ENCODE data around the gene TRAF3.

TRAF3 gene

GRCh38 chr14:102939820-102940561 is 162.7 kb downstream of the TRAF3 start:
- no peak for DNase-seq (ENCODE audit: low read depth)

- no peak for DNase-seq (ENCODE audit: low read depth)
Measured at GRCh38 chr14:102940729-102941362, 163.6 kb downstream of the TRAF3 start.

DNA sequence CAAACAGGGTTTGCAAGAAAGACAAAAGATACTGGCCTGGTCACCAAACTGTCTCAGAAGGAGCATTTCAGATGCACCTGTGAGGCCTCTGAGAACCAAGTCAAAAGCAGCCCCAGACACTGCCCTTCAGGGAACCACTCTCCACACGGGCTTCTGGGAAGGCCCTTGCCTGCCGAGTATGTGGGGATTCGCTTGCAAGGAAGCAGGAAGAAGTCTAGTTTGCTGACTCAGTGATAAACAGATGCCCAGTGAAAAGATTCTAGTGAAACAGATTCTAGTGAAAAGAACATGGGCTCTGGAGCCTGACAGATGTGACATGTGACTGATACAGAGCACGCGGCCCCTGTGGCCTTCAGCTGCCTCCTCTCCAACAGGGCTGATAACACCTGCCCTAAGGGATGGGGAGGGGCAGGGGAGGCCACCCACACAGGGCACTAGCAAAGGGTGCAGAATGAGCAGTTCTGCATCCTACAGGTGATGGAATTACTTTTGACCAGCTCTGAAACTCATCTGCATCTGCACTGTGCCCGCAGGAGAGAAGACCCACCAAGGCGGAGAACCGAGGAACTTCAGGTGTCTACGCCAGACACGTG is 164.3 kb downstream of the TRAF3 start:
- no peak for DNase-seq (ENCODE audit: low read depth)

DNA sequence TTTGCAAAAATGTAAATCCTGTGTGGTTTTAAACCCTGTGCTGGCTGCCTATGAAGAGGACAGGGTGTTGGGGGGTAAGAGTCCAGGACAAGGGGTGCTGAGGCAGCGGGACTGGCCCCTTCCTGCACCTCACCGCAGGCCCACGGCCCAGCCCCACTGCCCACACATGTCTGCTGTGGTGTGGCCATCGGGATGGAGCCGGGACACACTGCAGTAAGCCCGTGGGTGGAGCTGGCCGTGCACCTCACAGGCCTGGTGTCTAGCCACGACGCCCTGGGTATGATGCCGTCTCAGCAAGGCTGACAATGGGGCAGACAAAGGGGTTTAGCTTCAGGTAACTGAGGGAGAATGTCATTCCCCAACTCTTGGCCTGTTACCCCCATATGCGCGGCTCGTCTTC is 164.8 kb downstream of the TRAF3 start:
- no peak for DNase-seq (ENCODE audit: low read depth)

DNA sequence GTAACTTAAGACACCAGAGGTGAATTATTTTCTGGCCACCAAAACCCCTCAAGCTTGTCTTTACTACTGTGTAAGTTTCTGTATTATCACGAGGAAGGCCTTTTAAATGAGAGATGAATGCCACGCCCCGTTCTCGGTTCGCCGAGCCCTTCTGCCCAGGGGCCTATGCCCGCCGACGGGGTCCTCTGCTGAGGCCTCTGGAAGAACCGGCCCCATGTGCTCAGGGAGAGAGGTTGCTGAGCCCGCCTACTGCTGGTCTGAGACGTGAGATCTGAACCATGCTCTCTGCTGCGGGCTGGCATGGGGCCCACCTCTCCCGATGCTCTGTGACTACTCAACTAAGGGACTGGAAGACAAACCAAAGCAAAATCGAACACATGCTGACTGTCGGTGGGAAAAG is 166.2 kb downstream of the TRAF3 start:
- DNase-seq (ENCODE audit: low read depth), result no peak

- DNase-seq (ENCODE audit: low read depth), result no peak
Measured at GRCh38 chr14:102943979-102944378, 166.7 kb downstream of the TRAF3 start.

DNA sequence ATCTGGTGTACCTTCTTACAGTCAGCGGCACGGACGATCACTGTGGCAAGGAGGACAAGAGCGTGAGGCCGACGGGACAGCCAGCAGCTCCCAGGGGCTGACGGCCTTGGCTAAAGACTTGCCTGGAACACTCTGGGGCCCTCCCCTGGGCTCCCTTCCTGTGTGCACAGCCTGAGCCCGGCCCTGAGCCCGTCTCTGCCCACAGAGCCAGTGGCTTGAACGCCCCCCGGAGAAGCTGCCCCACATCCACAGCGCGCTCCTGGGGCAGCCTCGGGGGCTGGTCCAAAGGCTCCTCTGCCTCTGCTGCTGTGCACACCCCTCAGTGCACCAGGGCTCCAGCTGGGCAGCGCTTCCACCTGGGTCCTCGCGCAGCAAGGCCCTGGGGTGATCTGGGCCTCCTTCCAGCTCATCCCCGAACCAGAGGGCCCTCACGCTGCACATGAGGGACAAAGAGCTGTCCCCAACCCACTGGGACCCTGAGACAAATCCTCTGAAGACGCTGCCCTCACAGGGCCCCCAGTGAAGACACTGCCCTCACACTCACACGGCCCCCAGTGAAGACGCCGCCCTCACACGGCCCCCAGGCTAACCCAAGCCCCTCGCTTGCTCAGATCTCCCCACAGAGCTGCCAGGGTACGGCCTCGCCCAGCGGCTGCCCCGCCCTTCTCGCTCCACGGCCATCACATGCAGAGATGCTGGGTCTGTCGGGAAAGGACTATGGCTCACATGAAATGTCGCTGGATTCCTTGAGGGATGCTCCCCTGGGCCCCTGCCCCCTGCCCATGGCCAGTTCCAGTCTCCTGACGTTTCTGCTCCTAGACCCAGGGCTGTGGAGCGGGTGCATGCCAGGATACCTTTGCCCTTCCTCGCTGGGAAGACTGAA is 167.4 kb downstream of the TRAF3 start:
- no peak for DNase-seq (ENCODE audit: low read depth)

DNA sequence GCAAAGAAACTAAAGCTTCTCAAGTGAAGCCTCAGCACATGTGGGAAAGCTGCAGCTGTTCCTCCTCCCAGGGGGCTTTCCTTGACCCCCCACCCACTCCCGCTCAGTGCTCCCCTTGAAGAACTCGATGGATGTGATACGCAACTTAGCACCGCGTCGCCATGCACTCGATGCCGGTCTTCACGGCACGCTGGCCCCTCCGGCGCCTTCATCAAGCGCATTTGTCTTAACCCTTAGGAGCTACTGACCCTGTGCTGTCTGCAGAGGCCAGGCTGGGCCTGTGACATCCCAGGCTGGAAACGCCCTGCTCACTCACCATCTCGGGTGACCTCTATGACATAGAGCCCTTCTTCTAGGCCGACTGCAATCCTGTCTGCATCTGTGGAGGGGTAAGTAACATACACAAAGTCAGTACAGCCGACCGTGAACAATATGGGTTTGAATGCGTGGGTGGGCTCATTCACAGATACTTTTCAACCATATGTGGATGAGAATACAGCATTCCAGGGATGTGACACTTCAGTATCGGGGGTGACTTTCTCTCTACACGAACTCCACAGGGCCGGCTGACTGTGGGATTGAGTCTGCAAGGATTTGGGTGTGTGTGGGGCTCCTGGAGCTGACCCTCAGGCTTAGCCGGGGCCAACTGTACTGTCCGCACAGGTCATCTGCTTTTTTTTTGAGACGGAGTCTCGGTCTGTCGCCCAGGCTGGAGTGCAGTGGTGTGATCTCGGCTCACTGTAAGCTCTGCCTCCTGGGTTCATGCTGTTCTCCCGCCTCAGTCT is 168.3 kb downstream of the TRAF3 start:
- DNase-seq (ENCODE audit: low read depth), result no peak

- DNase-seq (ENCODE audit: low read depth), result no peak
Measured at GRCh38 chr14:102947321-102948103, 170.3 kb downstream of the TRAF3 start.

DNA sequence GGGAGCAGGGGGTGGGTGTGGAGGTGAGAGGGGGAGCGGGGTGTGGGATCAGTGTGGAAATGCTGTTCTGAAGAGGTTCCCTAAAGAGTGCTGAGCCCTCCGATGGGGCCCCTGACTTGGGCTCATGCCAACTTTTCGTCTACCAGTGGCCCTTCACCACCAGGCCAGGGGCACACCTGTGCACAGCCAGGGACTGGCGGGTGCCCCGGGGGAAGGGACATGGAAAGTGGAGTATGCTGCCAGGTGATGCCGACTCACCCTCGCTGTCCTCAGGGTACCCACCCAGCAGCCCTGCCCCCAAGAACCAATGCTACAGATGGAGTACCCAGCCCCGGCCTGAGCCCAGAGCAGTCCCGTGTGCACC is 171.4 kb downstream of the TRAF3 start:
- no peak for DNase-seq (ENCODE audit: low read depth)

DNA sequence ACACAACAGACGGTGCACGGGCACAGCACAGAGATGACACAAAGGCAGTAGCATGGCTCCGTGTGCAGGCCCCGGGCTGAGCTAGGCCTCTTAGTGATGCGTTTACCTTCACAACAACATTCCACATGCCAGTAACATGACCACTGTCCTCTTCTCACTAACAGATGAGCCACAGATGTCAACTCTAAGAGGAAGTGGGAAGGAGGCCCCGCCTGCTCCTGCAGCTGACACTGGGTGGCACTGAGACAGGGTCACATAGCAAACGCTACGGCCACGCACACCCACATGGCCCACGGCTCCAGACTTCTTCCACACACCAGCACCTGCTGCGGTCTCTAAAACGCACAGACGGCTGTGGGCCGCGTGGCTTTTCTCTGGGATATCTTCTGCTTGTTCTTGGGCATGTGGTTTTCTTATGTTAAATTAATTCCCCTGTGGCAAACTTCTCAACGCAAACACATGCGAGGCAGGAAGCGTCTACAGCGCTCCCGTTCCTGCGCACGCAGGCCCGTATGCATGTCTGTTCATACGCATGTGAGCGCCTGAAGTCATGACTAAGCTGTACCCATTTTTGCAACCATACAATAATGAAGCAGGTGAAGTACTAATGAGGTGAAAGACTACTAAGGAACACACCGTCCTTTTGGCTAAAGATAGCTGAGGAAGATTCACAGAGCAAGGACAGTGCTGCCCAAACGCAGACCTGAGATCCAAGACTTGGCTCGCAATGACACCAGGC is 172.0 kb downstream of the TRAF3 start:
- no peak for DNase-seq (ENCODE audit: low read depth)

DNA sequence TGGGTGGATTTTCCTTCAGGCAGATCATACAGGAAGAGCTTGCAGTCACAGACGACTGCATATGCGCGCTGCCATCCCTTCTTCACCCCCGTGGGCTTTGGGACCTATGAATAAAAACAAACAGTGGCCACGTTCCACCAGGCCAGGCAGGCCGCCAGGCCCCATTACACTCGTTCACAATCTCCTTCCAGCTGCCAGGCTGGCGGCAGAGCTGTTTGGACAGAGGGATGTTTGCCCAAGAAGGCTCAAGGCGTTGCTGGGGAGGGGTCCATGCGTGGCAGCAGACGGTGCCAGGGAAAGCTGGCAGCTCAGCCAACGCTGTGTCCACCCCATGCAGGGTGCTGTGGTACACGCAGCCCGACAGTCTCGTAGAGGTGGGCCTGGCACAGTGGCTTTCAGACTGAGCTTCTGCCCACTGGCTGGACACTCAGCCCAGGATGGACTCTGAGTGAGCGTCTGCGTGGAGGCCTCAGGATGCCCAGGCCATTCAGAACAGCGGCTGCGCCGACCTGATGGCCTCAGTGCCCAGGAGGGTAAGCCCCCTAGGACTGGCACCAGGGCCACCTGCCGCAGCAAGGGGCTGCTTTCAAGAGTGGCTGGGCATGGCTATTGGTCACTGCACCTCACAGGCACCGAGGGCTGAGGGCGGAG is 172.7 kb downstream of the TRAF3 start:
- DNase-seq (ENCODE audit: low read depth), result no peak

DNA sequence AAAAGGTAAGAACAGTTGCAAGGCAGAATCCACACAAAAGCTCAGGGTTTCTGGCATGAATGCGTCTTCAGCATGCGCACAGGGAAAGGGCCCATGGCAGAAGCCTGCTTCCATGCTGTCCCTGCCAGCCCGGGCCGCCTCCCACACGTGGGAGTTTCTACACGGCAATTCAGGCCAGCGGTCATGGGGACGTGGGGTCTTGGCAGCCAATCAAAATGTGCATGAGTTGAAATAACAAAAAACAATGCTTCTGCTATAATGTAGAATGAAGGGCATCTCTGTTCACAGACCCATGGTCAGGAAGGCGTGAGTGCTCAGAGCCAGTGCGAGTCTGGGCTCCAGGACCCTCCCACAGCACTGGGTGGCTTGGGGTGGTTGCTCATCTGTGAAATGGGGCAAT is 173.8 kb downstream of the TRAF3 start:
- DNase-seq (ENCODE audit: low read depth), result no peak

DNA sequence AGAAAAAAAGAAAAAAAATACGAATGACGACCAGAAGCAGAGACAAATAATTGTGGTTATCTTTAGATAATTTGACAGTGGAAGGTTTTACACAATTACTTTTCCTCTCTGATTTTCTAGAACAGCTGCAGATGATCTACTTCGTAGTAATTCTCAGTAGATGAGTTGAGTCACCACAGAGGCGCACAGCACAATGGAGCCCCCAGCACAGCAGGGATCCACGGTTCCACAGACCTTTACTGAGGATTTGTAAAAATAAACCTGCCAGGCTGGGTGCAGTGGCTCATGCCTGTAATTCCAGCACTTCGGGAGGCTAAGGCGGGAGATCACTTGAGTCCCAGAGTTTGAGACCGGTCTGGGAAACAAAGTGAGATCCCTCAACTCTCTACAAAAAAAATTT is 174.6 kb downstream of the TRAF3 start:
- DNase-seq (ENCODE audit: low read depth), result no peak

DNA sequence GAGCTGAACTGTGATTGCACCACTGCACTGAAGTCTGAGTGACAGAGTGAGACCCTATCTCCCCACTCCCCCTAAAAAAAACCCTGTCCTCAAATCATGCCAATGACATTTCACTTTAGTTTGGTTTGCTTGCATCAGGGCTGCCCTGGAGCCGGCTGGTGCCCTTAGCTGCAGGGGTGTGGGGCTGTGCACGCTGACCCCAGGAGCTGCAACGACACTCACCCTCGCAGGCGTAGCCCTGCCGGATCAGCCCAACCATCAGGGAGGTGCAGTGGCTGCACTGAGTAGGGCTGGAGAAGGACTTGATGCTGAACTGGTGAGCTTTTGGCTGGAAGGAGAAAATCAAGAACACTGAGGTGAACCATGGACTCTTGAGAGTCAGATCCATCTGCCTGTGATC is 175.0 kb downstream of the TRAF3 start:
- DNase-seq (ENCODE audit: low read depth), result no peak

DNA sequence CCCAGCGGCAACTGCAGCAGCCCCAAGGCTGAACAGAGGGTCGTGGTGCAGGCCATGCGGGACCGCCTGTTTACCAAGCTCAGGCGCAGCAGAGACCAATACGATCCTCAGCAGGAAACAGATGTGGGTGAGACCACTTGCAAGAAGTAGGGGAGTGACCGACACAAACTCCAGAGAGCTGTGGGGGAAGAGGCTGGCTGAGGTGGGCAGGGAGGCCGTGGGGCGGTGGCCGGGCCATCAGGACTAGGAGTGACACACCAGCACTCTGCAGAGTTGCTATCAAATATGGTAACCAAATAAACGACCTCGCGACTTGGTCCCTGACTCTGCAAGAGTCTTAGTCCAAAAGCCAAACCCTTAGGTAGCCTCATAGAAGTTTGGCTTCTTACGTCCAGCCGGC is 175.9 kb downstream of the TRAF3 start:
- no peak for DNase-seq (ENCODE audit: low read depth)

DNA sequence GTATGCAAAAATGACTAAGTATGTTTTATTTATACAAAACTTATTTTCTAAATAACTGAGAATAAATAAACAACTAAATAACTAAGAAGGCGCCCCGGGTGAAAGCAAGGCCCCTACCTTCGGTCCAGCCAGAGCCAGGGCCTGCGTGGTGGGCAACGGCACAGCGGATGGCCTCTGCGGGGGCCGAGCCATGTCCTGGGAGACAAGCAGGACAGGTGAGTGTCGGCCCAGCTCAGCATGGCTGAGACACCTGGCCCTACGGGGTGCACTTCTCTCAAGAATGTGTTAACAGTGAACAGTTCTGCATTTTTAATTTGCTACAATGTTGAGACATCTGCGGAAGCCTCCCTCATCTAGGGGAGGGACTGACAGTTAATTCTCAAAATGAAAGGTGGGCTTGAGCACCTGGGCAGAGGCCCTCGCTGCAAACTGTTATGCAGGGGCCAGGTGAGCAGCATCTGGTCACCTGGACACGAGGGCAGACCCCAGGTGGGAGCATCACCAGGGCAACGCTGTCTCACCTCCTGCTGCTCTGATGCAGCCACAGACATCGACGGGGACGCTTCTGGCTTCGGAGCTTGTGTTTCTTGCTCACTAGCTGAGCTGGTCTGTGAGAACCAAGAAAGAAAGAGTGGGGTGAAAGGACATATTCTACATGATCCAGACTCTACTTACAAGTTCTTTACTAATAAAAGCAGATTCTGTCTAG is 177.0 kb downstream of the TRAF3 start:
- no peak for DNase-seq (ENCODE audit: low read depth)

- DNase-seq (ENCODE audit: low read depth), result no peak
Measured at GRCh38 chr14:102955636-102956408, 178.6 kb downstream of the TRAF3 start.

Measured in stimulated activated CD8-positive, alpha-beta memory T cell treated with anti-CD3 and anti-CD28 coated beads, Interleukin-12 subunit alpha, Interleukin-12 subunit beta, amount 100 ng/mL, for 4 hours (primary cell).